Upper lobe of left lung (tissue), 4 donors: Measurements from ENCODE around the gene CHAF1B.

Experiments
- CTCF ChIP-seq, 6 experiments: fragments of 450-650 bp in 4 of 6; fragments of 200-600 bp in 2 of 6; sonication (generic) in 2 of 6; IDR thresholded peaks; one replicate each; pipeline ENCODE4 v1.5.1; 2016 to 2019; ENCODE audit warnings: antibody characterized with exemption in 6 of 6
- POLR2A ChIP-seq, 4 donors: fragments of 450-650 bp; IDR thresholded peaks; one replicate each; pipeline ENCODE4 v1.5.1; 2016 to 2017; ENCODE audit warnings: antibody characterized with exemption in 4 of 4, mild to moderate bottlenecking in 2 of 4

GRCh38 chr21:36424592-36424991, 39.4 kb downstream of the CHAF1B start:
- TF ChIP-seq POLR2A (IDR thresholded peaks at IDR 0.05) (no peak), CTCF (IDR thresholded peaks at IDR 0.05) (no peak)
